ENCODE results near the gene COA5. TPM values are rescaled to one million over a fixed set of nuclear protein-coding genes. Genes with fewer than 3 reads are reported as not detected.
"Not testable (repeated sequence)": the region's sequence is repeated elsewhere in the genome, so short reads cannot be mapped to it uniquely, and the experiment has no call there.

COA5 gene
- total and polyA plus RNA-seq, 2 experiments from 2014 or later = 33.3 to 113 TPM

- TF ChIP-seq REST (IDR thresholded peaks at IDR 0.05; ENCODE audit: unreplicated experiment) = no peak
- no peak for TF ChIP-seq STAT1 (IDR thresholded peaks at IDR 0.05; ENCODE audit: unreplicated experiment)
- TF ChIP-seq, protein P1, sequence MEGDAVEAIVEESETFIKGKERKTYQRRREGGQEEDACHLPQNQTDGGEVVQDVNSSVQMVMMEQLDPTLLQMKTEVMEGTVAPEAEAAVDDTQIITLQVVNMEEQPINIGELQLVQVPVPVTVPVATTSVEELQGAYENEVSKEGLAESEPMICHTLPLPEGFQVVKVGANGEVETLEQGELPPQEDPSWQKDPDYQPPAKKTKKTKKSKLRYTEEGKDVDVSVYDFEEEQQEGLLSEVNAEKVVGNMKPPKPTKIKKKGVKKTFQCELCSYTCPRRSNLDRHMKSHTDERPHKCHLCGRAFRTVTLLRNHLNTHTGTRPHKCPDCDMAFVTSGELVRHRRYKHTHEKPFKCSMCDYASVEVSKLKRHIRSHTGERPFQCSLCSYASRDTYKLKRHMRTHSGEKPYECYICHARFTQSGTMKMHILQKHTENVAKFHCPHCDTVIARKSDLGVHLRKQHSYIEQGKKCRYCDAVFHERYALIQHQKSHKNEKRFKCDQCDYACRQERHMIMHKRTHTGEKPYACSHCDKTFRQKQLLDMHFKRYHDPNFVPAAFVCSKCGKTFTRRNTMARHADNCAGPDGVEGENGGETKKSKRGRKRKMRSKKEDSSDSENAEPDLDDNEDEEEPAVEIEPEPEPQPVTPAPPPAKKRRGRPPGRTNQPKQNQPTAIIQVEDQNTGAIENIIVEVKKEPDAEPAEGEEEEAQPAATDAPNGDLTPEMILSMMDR (conservative IDR thresholded peaks at IDR 0.05; ENCODE audit: low read depth in 2 of 2) = no peak
- TF ChIP-seq ETS1 (IDR thresholded peaks at IDR 0.05) = no peak
- TF ChIP-seq ZNF114 (CRISPR knock-in tag; IDR thresholded peaks at IDR 0.05) = no peak
- TF ChIP-seq EZH2 (IDR thresholded peaks at IDR 0.05; ENCODE audit: low read depth, unreplicated experiment) = no peak
- TF ChIP-seq EZH2phosphoT487 (IDR thresholded peaks at IDR 0.05; ENCODE audit: unreplicated experiment) = no peak
- TF ChIP-seq CREB1 (CRISPR knock-in tag; IDR thresholded peaks at IDR 0.05; ENCODE audit: low read depth) = no peak
- no peak for TF ChIP-seq ZNF331 (CRISPR knock-in tag; IDR thresholded peaks at IDR 0.05; ENCODE audit: low read depth)
- no peak for TF ChIP-seq POLR2AphosphoS5 (IDR thresholded peaks at IDR 0.05; ENCODE audit: low read depth)
Observed at GRCh38 chr2:98598781-98599428, 9.4 kb downstream of the COA5 start (continued).

- H3K27ac ChIP-seq (ENCODE audit: low read depth); H4K20me1 ChIP-seq (replicated peaks; ENCODE audit: insufficient read depth); H3K4me2 ChIP-seq; H3K27me3 ChIP-seq (ENCODE audit: insufficient read depth); H3K4me3 ChIP-seq; H3K9me2 ChIP-seq (ENCODE audit: insufficient read depth); H3K4me3 Mint-ChIP-seq; H3K4me1 ChIP-seq (ENCODE audit: insufficient read depth); H3K27me3 Mint-ChIP-seq (ENCODE audit: insufficient read depth, low read depth, poor library complexity); H3K27ac Mint-ChIP-seq; H3K9me3 Mint-ChIP-seq; H2AFZ ChIP-seq; H3K4me1 Mint-ChIP-seq; H3K79me2 ChIP-seq (replicated peaks; ENCODE audit: insufficient read depth); DNase-seq (ENCODE audit: low spot score); H3F3A ChIP-seq (replicated peaks; ENCODE audit: low read depth); ATAC-seq; H3K36me3 ChIP-seq (ENCODE audit: insufficient read depth): not testable (repeated sequence)
- H3K36me3 Mint-ChIP-seq (ENCODE audit: low read depth) = peaks cover 33% of the 10 kb centered on the region
Observed at GRCh38 chr2:98594665-98595064, 13.6 kb downstream of the COA5 start.
